ENCODE results near the gene RBL1. TPM values are rescaled to one million over a fixed set of nuclear protein-coding genes. Genes with fewer than 3 reads are reported as not detected.
A peak's percentile ranks its signal among the peaks of the same experiment; 100 is the strongest.

RBL1 gene
- total RNA-seq, 1 donor from 2014 or later: 7.6 TPM

GRCh38 chr20:37095108-37095598 is 644 bp downstream of the RBL1 start:
- ATAC-seq (peak; percentile 27 to 50), DNase-seq (no peak)
- intact Hi-C loops (cut with DNase I): no loop called here
- Histone ChIP-seq H3K27ac (peak overlapping the region; percentile 82), H3K4me1 (peaks cover 10% of the 10 kb centered on the region), H3K4me3 (peak overlapping the region; percentile 100), H3K27me3 (ENCODE audit: low read depth) (no peaks in the 10 kb centered on the region), H3K36me3 (no peaks in the 10 kb centered on the region), H3K9me3 (no peaks in the 10 kb centered on the region)
- TF ChIP-seq CTCF (IDR thresholded peaks at IDR 0.05): no peak

GRCh38 chr20:37090407-37090806 is 5.4 kb downstream of the RBL1 start:
- Histone ChIP-seq H3K4me3 (no peak overlapping the region), H3K9me3 (no peaks in the 10 kb centered on the region), H3K27me3 (ENCODE audit: low read depth) (no peaks in the 10 kb centered on the region), H3K27ac (no peak overlapping the region), H3K36me3 (peaks cover 18% of the 10 kb centered on the region), H3K4me1 (peaks cover 10% of the 10 kb centered on the region)
- intact Hi-C loops (cut with DNase I): no loop called here
- DNase-seq (no peak), ATAC-seq (no peak)
- TF ChIP-seq CTCF (IDR thresholded peaks at IDR 0.05): no peak

- Histone ChIP-seq H3K27me3 (ENCODE audit: low read depth) (no peaks in the 10 kb centered on the region), H3K9me3 (no peaks in the 10 kb centered on the region), H3K36me3 (peaks cover 2% of the 10 kb centered on the region), H3K4me3 (no peak overlapping the region), H3K27ac (no peak overlapping the region), H3K4me1 (no peaks in the 10 kb centered on the region)
- no peak for DNase-seq
- intact Hi-C loops (cut with DNase I): no loop called here
- peak; percentile 37 for TF ChIP-seq CTCF (IDR thresholded peaks at IDR 0.05)
- no peak for ATAC-seq
Observed at GRCh38 chr20:37081717-37082289, 14.0 kb downstream of the RBL1 start.

GRCh38 chr20:37077009-37077408 is 18.8 kb downstream of the RBL1 start:
- intact Hi-C loops (cut with DNase I): no loop called here
- no peak overlapping the region for H3K4me3 ChIP-seq
- H3K4me1 ChIP-seq: no peaks in the 10 kb centered on the region
- ATAC-seq: no peak
- H3K27me3 ChIP-seq (ENCODE audit: low read depth): no peaks in the 10 kb centered on the region
- no peak overlapping the region for H3K27ac ChIP-seq
- H3K9me3 ChIP-seq: peaks cover 8% of the 10 kb centered on the region
- TF ChIP-seq CTCF (IDR thresholded peaks at IDR 0.05): no peak
- no peaks in the 10 kb centered on the region for H3K36me3 ChIP-seq
- no peak for DNase-seq

- Histone ChIP-seq H3K4me1 (no peaks in the 10 kb centered on the region), H3K36me3 (no peaks in the 10 kb centered on the region), H3K9me3 (peaks cover 8% of the 10 kb centered on the region), H3K4me3 (no peak overlapping the region), H3K27me3 (ENCODE audit: low read depth) (no peaks in the 10 kb centered on the region), H3K27ac (no peak overlapping the region)
- ATAC-seq: no peak
- no peak for TF ChIP-seq CTCF (IDR thresholded peaks at IDR 0.05)
- DNase-seq: no peak
- intact Hi-C loops (cut with DNase I): no loop called here
Observed at GRCh38 chr20:37075932-37076685, 19.7 kb downstream of the RBL1 start.
